ENCODE measurements around the gene DYSF.

GRCh38 chr2:71605173-71605641 lies 151.8 kb downstream of the DYSF start:
- TF ChIP-seq CTCF (conservative IDR thresholded peaks at IDR 0.05) (no peak), ZFX (IDR thresholded peaks at IDR 0.05) (no peak)

Data from C4-2B (cell line).